SK-N-SH (cell line): Measurements from ENCODE around the gene EPO. TPM values are rescaled to one million over a fixed set of nuclear protein-coding genes. Genes with fewer than 3 reads are reported as not detected.
A peak's percentile ranks its signal among the peaks of the same experiment; 100 is the strongest.

Source experiments
- CTCF ChIA-PET: fragments of 300-600, 350-600 bp; formaldehyde crosslinking; extraction: SDS; loops from one replicate; lab custom pipeline; 2021; lab: Yijun Ruan, JAX
- POLR2A ChIA-PET: fragments of 350-600 bp; sonication (Branson Sonifier 250); formaldehyde crosslinking; extraction: SDS; loops from one replicate; lab custom pipeline; 2020; ENCODE audit warnings: antibody characterized with exemption, inconsistent platforms; lab: Yijun Ruan, JAX
- DNase-seq: peaks from one replicate; pipeline ENCODE4 v3.0.0; 2012
- H2AFZ ChIP-seq: fragments of 200-600 bp; sonication (generic); 2 replicates; pipeline ENCODE4 v1.8.1; 2016; ENCODE audit warnings: antibody characterized with exemption, mild to moderate bottlenecking, low read depth
- H3F3A ChIP-seq: fragments of 200-600 bp; sonication (generic); replicated peaks from 2 replicates; pipeline ENCODE3; 2016; ENCODE audit warnings: antibody characterized with exemption, mild to moderate bottlenecking; ENCODE audit not compliant: insufficient read depth
- H3K27ac ChIP-seq, 2 experiments: fragments of 200-500 bp in 1 of 2; fragments of 200-600 bp in 1 of 2; sonication (Bioruptor generic) in 1 of 2; sonication (generic), shearing (Covaris generic) in 1 of 2; 2 replicates each; pipeline versions ENCODE4 v1.5.1 to v1.6.1; 2014 to 2016; ENCODE audit warnings: low read depth in 2 of 2, inconsistent platforms in 1 of 2, low read length in 1 of 2, mild to moderate bottlenecking in 1 of 2, mixed read lengths in 1 of 2
- H3K27me3 ChIP-seq: fragments of 200-600 bp; sonication (generic), shearing (Covaris generic); 2 replicates; pipeline ENCODE4 v1.6.1; 2016; ENCODE audit warnings: mixed run types; ENCODE audit not compliant: insufficient read depth
- H3K36me3 ChIP-seq, 2 experiments: fragments of 200-500 bp in 1 of 2; fragments of 200-600 bp in 1 of 2; sonication (Bioruptor generic) in 1 of 2; sonication (generic) in 1 of 2; replicated peaks in 1 of 2; 2 replicates each; pipeline versions ENCODE3 to v1.5.1; 2014 to 2016; ENCODE audit warnings: low read length in 1 of 2, mild to moderate bottlenecking in 1 of 2; ENCODE audit not compliant: insufficient read depth in 2 of 2, control insufficient read depth in 1 of 2
- H3K4me1 ChIP-seq, 2 experiments: fragments of 200-500 bp in 1 of 2; fragments of 200-600 bp in 1 of 2; sonication (Bioruptor generic) in 1 of 2; sonication (generic), shearing (Covaris generic) in 1 of 2; 2 replicates each; pipeline versions ENCODE4 v1.5.1 to v1.6.1; 2014 to 2016; ENCODE audit warnings: low read depth in 1 of 2, low read length in 1 of 2, mixed run types in 1 of 2; ENCODE audit not compliant: insufficient read depth in 2 of 2, control insufficient read depth in 1 of 2
- H3K4me2 ChIP-seq: fragments of 200-600 bp; sonication (generic), shearing (Covaris generic); 2 replicates; pipeline ENCODE4 v1.6.1; 2017; ENCODE audit warnings: mixed run types
- H3K4me3 ChIP-seq, 2 experiments: fragments of 200-500 bp in 1 of 2; fragments of 200-600 bp in 1 of 2; sonication (Bioruptor generic) in 1 of 2; sonication (generic), shearing (Covaris generic) in 1 of 2; 2 replicates each; pipeline versions ENCODE4 v1.5.1 to v1.8.1; 2014 to 2016; ENCODE audit warnings: low read depth in 2 of 2, inconsistent platforms in 1 of 2, low read length in 1 of 2, mild to moderate bottlenecking in 1 of 2, mixed read lengths in 1 of 2, moderate library complexity in 1 of 2
- H3K79me2 ChIP-seq: fragments of 200-600 bp; sonication (generic); 2 replicates; pipeline ENCODE4 v1.8.1; 2017; ENCODE audit warnings: mild to moderate bottlenecking; ENCODE audit not compliant: insufficient read depth
- H3K9ac ChIP-seq: fragments of 200-600 bp; sonication (generic); 2 replicates; pipeline ENCODE4 v1.6.1; 2017; ENCODE audit warnings: mixed run types
- H3K9me2 ChIP-seq: fragments of 200-600 bp; sonication (generic); 2 replicates; pipeline ENCODE4 v1.6.1; 2017; ENCODE audit warnings: mixed run types
- H3K9me3 ChIP-seq: fragments of 200-600 bp; sonication (generic); 2 replicates; pipeline ENCODE4 v1.6.1; 2017; ENCODE audit warnings: mixed run types, mild to moderate bottlenecking, moderate library complexity
- H4K20me1 ChIP-seq: fragments of 200-600 bp; sonication (generic); 2 replicates; pipeline ENCODE4 v1.6.1; 2017; ENCODE audit warnings: mild to moderate bottlenecking, mixed run types; ENCODE audit not compliant: insufficient read depth
- CTCF ChIP-seq: fragments of 200-600 bp; sonication (generic); IDR thresholded peaks from 2 replicates; pipeline ENCODE4 v1.6.1; 2017; ENCODE audit warnings: antibody characterized with exemption, mild to moderate bottlenecking, moderate library complexity
- ELF1 ChIP-seq: IDR thresholded peaks from 2 replicates; pipeline ENCODE4 v1.4.0; 2012
- FOSL2 ChIP-seq: IDR thresholded peaks from 2 replicates; pipeline ENCODE4 v1.4.0; 2012; ENCODE audit warnings: low read depth, mild to moderate bottlenecking, moderate library complexity, borderline replicate concordance
- FOXJ3 ChIP-seq: sonication (generic); formaldehyde crosslinking; IDR thresholded peaks from 2 replicates; pipeline ENCODE4 v1.5.1; 2020; ENCODE audit warnings: mild to moderate bottlenecking, missing genetic modification reagents
- FOXM1 ChIP-seq: IDR thresholded peaks from 2 replicates; pipeline ENCODE4 v1.4.0; 2012; ENCODE audit warnings: low read depth, mild to moderate bottlenecking
- GABPA ChIP-seq: IDR thresholded peaks from 2 replicates; pipeline ENCODE4 v1.4.0; 2012; ENCODE audit warnings: low read depth, mild to moderate bottlenecking
- GATA2 ChIP-seq: sonication (generic); formaldehyde crosslinking; IDR thresholded peaks from 2 replicates; pipeline ENCODE4 v1.5.0; 2020; ENCODE audit warnings: mild to moderate bottlenecking, missing genetic modification reagents
- JUND ChIP-seq: IDR thresholded peaks from 2 replicates; pipeline ENCODE4 v1.4.0; 2012
- MEF2A ChIP-seq: IDR thresholded peaks from 2 replicates; pipeline ENCODE4 v1.4.0; 2012; ENCODE audit warnings: low read depth, borderline replicate concordance
- NRF1 ChIP-seq: IDR thresholded peaks from 2 replicates; pipeline ENCODE4 v1.6.1; 2012; ENCODE audit warnings: low read depth, mild to moderate bottlenecking, low read length
- POLR2AphosphoS5 ChIP-seq: IDR thresholded peaks from 2 replicates; pipeline ENCODE4 v1.6.1; 2012; ENCODE audit warnings: low read depth, low read length
- RCOR1 ChIP-seq: fragments of 150-350 bp; IDR thresholded peaks from 2 replicates; pipeline ENCODE4 v1.6.1; 2017; ENCODE audit warnings: antibody characterized with exemption, low read length
- RFX5 ChIP-seq: IDR thresholded peaks from 2 replicates; pipeline ENCODE4 v1.6.1; 2012; ENCODE audit warnings: mild to moderate bottlenecking, improper control_type of control experiment, low read length
- TEAD4 ChIP-seq: IDR thresholded peaks from 2 replicates; pipeline ENCODE4 v1.4.0; 2012; ENCODE audit warnings: mild to moderate bottlenecking, borderline replicate concordance; ENCODE audit not compliant: insufficient read depth
- WGBS: methylation state at CpG from one replicate; pipeline ENCODE4 v1.1.6; 2017; ENCODE audit warnings: low lambda C conversion rate; 5-methylcytosine and 5-hydroxymethylcytosine counted together
- polyA plus RNA-seq, 3 experiments: library from polyadenylated mRNA; depleted of rRNA; stranded (reverse); fragments of >200 nt; gene quantifications; 2 replicates each; pipeline ENCODE4 v1.2.3, GENCODE V29; 2012
- TF ChIP-seq, protein P1 (sequence below): IDR thresholded peaks from 2 replicates; pipeline ENCODE4 v1.4.0; 2012; ENCODE audit warnings: low read depth, borderline replicate concordance
- TF ChIP-seq, protein P2 (sequence below): IDR thresholded peaks from 2 replicates; pipeline ENCODE4 v1.6.1; 2012; ENCODE audit warnings: mild to moderate bottlenecking, low read depth, low read length, moderate library complexity
- TF ChIP-seq, protein P3 (sequence below): fragments of 150-350 bp; IDR thresholded peaks from 2 replicates; pipeline ENCODE4 v1.6.1; 2017; ENCODE audit warnings: antibody characterized with exemption, low read length, low read depth, borderline replicate concordance
- TF ChIP-seq, protein P4 (sequence below): IDR thresholded peaks from 2 replicates; pipeline ENCODE4; 2012

EPO gene
- not detected in 2 replicates for polyA plus RNA-seq (2012; rRNA removed)
- 0.03 TPM in 1 of 2 replicates, not detected in the other for polyA plus RNA-seq (2012; cell fraction: cytosol; rRNA removed)
- polyA plus RNA-seq (2012; cell fraction: nucleus; rRNA removed) = 0.18 and 0.32 TPM in 2 replicates

DNA sequence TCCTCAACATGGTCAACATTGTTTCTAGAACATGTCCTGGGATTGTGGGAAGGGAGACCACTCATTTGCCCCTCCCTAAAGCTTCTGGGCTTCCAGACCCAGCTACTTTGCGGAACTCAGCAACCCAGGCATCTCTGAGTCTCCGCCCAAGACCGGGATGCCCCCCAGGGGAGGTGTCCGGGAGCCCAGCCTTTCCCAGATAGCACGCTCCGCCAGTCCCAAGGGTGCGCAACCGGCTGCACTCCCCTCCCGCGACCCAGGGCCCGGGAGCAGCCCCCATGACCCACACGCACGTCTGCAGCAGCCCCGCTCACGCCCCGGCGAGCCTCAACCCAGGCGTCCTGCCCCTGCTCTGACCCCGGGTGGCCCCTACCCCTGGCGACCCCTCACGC lies at the start of gene EPO:
Gene EPO, plus strand, starts transcription at position 190 of the 392 bp plus-strand sequence. CDS start 513 bp downstream, outside the sequence.
- peaks cover 0 to 3% of the 10 kb centered on the region in 2 experiments; a peak in 1 of 4 replicates for H3K4me1 ChIP-seq
- no peak for DNase-seq
- H3K79me2 ChIP-seq = no peaks in the 10 kb centered on the region
- no peaks in the 10 kb centered on the region for H3K36me3 ChIP-seq
- no peaks in the 10 kb centered on the region for H4K20me1 ChIP-seq
- H3K9me3 ChIP-seq = no peaks in the 10 kb centered on the region
- H3K9me2 ChIP-seq = no peaks in the 10 kb centered on the region
- 11% methylated on average over 11 of the region's 21 CpGs for WGBS
- peak within 1 kb of the TSS; percentile 61 for H3K4me2 ChIP-seq
- no peak within 1 kb of the TSS for H3K9ac ChIP-seq
- TF ChIP-seq ELF1 (no peak), MEF2A (no peak), NRF1 (no peak), JUND (no peak), RCOR1 (no peak), TEAD4 (no peak), CTCF (no peak), FOSL2 (no peak), GATA2 (CRISPR knock-in tag) (no peak), FOXJ3 (no peak), RFX5 (no peak), POLR2AphosphoS5 (no peak), FOXM1 (no peak), GABPA (no peak)
- TF ChIP-seq, protein P1, sequence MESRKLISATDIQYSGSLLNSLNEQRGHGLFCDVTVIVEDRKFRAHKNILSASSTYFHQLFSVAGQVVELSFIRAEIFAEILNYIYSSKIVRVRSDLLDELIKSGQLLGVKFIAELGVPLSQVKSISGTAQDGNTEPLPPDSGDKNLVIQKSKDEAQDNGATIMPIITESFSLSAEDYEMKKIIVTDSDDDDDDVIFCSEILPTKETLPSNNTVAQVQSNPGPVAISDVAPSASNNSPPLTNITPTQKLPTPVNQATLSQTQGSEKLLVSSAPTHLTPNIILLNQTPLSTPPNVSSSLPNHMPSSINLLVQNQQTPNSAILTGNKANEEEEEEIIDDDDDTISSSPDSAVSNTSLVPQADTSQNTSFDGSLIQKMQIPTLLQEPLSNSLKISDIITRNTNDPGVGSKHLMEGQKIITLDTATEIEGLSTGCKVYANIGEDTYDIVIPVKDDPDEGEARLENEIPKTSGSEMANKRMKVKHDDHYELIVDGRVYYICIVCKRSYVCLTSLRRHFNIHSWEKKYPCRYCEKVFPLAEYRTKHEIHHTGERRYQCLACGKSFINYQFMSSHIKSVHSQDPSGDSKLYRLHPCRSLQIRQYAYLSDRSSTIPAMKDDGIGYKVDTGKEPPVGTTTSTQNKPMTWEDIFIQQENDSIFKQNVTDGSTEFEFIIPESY = no peak
- TF ChIP-seq, protein P2, sequence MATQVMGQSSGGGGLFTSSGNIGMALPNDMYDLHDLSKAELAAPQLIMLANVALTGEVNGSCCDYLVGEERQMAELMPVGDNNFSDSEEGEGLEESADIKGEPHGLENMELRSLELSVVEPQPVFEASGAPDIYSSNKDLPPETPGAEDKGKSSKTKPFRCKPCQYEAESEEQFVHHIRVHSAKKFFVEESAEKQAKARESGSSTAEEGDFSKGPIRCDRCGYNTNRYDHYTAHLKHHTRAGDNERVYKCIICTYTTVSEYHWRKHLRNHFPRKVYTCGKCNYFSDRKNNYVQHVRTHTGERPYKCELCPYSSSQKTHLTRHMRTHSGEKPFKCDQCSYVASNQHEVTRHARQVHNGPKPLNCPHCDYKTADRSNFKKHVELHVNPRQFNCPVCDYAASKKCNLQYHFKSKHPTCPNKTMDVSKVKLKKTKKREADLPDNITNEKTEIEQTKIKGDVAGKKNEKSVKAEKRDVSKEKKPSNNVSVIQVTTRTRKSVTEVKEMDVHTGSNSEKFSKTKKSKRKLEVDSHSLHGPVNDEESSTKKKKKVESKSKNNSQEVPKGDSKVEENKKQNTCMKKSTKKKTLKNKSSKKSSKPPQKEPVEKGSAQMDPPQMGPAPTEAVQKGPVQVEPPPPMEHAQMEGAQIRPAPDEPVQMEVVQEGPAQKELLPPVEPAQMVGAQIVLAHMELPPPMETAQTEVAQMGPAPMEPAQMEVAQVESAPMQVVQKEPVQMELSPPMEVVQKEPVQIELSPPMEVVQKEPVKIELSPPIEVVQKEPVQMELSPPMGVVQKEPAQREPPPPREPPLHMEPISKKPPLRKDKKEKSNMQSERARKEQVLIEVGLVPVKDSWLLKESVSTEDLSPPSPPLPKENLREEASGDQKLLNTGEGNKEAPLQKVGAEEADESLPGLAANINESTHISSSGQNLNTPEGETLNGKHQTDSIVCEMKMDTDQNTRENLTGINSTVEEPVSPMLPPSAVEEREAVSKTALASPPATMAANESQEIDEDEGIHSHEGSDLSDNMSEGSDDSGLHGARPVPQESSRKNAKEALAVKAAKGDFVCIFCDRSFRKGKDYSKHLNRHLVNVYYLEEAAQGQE = no peak
- TF ChIP-seq, protein P3, sequence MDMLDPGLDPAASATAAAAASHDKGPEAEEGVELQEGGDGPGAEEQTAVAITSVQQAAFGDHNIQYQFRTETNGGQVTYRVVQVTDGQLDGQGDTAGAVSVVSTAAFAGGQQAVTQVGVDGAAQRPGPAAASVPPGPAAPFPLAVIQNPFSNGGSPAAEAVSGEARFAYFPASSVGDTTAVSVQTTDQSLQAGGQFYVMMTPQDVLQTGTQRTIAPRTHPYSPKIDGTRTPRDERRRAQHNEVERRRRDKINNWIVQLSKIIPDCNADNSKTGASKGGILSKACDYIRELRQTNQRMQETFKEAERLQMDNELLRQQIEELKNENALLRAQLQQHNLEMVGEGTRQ = no peak
- TF ChIP-seq, protein P4, sequence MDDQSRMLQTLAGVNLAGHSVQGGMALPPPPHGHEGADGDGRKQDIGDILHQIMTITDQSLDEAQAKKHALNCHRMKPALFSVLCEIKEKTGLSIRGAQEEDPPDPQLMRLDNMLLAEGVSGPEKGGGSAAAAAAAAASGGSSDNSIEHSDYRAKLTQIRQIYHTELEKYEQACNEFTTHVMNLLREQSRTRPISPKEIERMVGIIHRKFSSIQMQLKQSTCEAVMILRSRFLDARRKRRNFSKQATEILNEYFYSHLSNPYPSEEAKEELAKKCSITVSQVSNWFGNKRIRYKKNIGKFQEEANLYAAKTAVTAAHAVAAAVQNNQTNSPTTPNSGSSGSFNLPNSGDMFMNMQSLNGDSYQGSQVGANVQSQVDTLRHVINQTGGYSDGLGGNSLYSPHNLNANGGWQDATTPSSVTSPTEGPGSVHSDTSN = no peak
- ChIA-PET POLR2A (interaction anchor here (2.8 kb wide), 1 partner anchor 14 kb away, joined by 9 read pairs; the partner anchor contains the start of gene POP7), CTCF (interaction anchor here (0.5 to 13.0 kb wide), 18 partner anchors 12 to 472 kb away, joined by 3 to 344 read pairs (median 4); partner anchors contain the start of genes EPHB4, POP7 and SLC12A9)
- no peak within 1 kb of the TSS for H3K27ac ChIP-seq
- H3F3A ChIP-seq = peaks cover 4% of the 10 kb centered on the region
- H3K4me3 ChIP-seq = peak within 1 kb of the TSS; percentile 20 to 29; a peak in 2 of 4 replicates
- peaks cover 28% of the 10 kb centered on the region for H3K27me3 ChIP-seq
- H2AFZ ChIP-seq = no peak within 1 kb of the TSS
